Measurements from ENCODE around the gene SPOP.

DNA sequence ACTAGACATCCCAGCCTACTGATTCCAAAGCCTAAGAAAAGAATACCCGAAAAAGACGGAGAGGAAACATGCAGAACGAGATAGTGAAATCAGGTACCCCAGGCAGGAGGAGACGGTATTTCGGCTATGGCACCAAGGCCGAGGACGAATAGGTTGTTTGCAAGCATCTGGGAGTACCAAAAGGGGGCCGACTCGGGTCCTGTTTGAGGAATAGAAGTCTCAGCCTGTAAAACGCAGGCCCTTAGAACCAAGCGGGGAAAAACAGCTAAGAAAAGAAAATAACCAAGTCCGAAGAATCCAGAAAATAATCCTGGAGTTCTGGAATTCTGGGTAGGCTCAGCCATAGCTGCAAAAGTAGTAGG, 29.3 kb upstream of the SPOP start:
- no peak; the same call in 1 of the 2 replicates for TF ChIP-seq POLR2AphosphoS5 (IDR thresholded peaks at IDR 0.05; ENCODE audit: low read depth, low read length)
- TF ChIP-seq, protein P1, sequence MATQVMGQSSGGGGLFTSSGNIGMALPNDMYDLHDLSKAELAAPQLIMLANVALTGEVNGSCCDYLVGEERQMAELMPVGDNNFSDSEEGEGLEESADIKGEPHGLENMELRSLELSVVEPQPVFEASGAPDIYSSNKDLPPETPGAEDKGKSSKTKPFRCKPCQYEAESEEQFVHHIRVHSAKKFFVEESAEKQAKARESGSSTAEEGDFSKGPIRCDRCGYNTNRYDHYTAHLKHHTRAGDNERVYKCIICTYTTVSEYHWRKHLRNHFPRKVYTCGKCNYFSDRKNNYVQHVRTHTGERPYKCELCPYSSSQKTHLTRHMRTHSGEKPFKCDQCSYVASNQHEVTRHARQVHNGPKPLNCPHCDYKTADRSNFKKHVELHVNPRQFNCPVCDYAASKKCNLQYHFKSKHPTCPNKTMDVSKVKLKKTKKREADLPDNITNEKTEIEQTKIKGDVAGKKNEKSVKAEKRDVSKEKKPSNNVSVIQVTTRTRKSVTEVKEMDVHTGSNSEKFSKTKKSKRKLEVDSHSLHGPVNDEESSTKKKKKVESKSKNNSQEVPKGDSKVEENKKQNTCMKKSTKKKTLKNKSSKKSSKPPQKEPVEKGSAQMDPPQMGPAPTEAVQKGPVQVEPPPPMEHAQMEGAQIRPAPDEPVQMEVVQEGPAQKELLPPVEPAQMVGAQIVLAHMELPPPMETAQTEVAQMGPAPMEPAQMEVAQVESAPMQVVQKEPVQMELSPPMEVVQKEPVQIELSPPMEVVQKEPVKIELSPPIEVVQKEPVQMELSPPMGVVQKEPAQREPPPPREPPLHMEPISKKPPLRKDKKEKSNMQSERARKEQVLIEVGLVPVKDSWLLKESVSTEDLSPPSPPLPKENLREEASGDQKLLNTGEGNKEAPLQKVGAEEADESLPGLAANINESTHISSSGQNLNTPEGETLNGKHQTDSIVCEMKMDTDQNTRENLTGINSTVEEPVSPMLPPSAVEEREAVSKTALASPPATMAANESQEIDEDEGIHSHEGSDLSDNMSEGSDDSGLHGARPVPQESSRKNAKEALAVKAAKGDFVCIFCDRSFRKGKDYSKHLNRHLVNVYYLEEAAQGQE (IDR thresholded peaks at IDR 0.05; ENCODE audit: insufficient read depth in 1 of 2, low read depth in 2 of 2, low read length in 2 of 2): no peak
